Loucy (cell line): ENCODE data around the gene PEAK3.
A peak's percentile ranks its signal among the peaks of the same experiment; 100 is the strongest.

Experiments
- H2AFZ ChIP-seq: fragments of 200-600 bp; sonication (generic); 2 replicates; pipeline ENCODE4 v1.6.0; 2016; ENCODE audit warnings: antibody characterized with exemption, mild to moderate bottlenecking, low read length, moderate library complexity
- H3F3A ChIP-seq: fragments of 200-600 bp; 2 replicates; pipeline ENCODE4 v1.6.0; 2016; ENCODE audit warnings: antibody characterized with exemption, low read depth, mild to moderate bottlenecking
- H3K27me3 ChIP-seq: fragments of 200-600 bp; sonication (generic); 2 replicates; pipeline ENCODE4 v1.6.1; 2014; ENCODE audit warnings: low read length, mild to moderate bottlenecking; ENCODE audit not compliant: insufficient read depth, poor library complexity, severe bottlenecking
- H3K36me3 ChIP-seq: fragments of 200-600 bp; sonication (generic); 2 replicates; pipeline ENCODE4 v1.6.1; 2016; ENCODE audit warnings: low read length; ENCODE audit not compliant: insufficient read depth
- H3K4me1 ChIP-seq: fragments of 200-600 bp; sonication (generic); 2 replicates; pipeline ENCODE4 v1.5.1; 2014; ENCODE audit warnings: low read length, mild to moderate bottlenecking; ENCODE audit not compliant: insufficient read depth, poor library complexity, severe bottlenecking
- H3K4me2 ChIP-seq: fragments of 200-600 bp; sonication (generic); 2 replicates; pipeline ENCODE4 v1.6.0; 2014; ENCODE audit warnings: antibody characterized with exemption, low read length, low read depth, mild to moderate bottlenecking; ENCODE audit not compliant: poor library complexity, severe bottlenecking
- H3K4me3 ChIP-seq: fragments of 200-600 bp; sonication (generic); 2 replicates; pipeline ENCODE4 v1.5.1; 2014; ENCODE audit warnings: low read length, mild to moderate bottlenecking, mixed read lengths; ENCODE audit not compliant: poor library complexity, severe bottlenecking
- H3K79me2 ChIP-seq: fragments of 200-600 bp; sonication (generic); 2 replicates; pipeline ENCODE4 v1.6.1; 2014; ENCODE audit warnings: low read length; ENCODE audit not compliant: insufficient read depth
- H3K9ac ChIP-seq: fragments of 200-600 bp; sonication (generic); 2 replicates; pipeline ENCODE4 v1.6.0; 2014; ENCODE audit warnings: mild to moderate bottlenecking, low read depth, low read length, moderate library complexity; ENCODE audit not compliant: poor library complexity, severe bottlenecking
- H3K9me2 ChIP-seq: fragments of 200-600 bp; sonication (generic); replicated peaks from 2 replicates; pipeline ENCODE4 v1.6.1; 2016; ENCODE audit warnings: low read depth, low read length, mixed read lengths
- H3K9me3 ChIP-seq: fragments of 200-600 bp; sonication (generic); 2 replicates; pipeline ENCODE4 v1.6.1; 2014; ENCODE audit warnings: mild to moderate bottlenecking, antibody characterized with exemption, low read length, low read depth; ENCODE audit not compliant: insufficient read depth
- H4K20me1 ChIP-seq: fragments of 200-600 bp; sonication (generic); 2 replicates; pipeline ENCODE4 v1.6.0; 2014; ENCODE audit warnings: antibody characterized with exemption, low read length, mild to moderate bottlenecking; ENCODE audit not compliant: insufficient read depth, poor library complexity, severe bottlenecking
- CTCF ChIP-seq: fragments of 200-600 bp; sonication (generic); conservative IDR thresholded peaks from 2 replicates; pipeline ENCODE4 v1.5.1; 2014; ENCODE audit warnings: mild to moderate bottlenecking, antibody characterized with exemption, low read length
- EZH2phosphoT487 ChIP-seq: fragments of 200-600 bp; IDR thresholded peaks from 2 replicates; pipeline ENCODE4 v1.6.1; 2018; ENCODE audit warnings: antibody characterized with exemption, mild to moderate bottlenecking, moderate library complexity, borderline replicate concordance

The PEAK3 gene

GRCh38 chr19:2327773-2328400, 45.9 kb upstream of the PEAK3 start:
- Histone ChIP-seq H3K4me1 (peaks cover 46% of the 10 kb centered on the region), H3K36me3 (no peaks in the 10 kb centered on the region), H3K79me2 (peaks cover 80% of the 10 kb centered on the region)

GRCh38 chr19:2326699-2327360, 44.9 kb upstream of the PEAK3 start:
- peak overlapping the region; percentile 98 for H3K4me2 ChIP-seq
- peak overlapping the region; percentile 99 for H3K9ac ChIP-seq

More at GRCh38 chr19:2327773-2328400, 45.9 kb upstream of the PEAK3 start:
- H3K27me3 ChIP-seq: peaks cover 9% of the 10 kb centered on the region
- no peak for TF ChIP-seq CTCF
- no peak for TF ChIP-seq EZH2phosphoT487
- H3K4me2 ChIP-seq: peak overlapping the region; percentile 98
- no peaks in the 10 kb centered on the region for H3K9me2 ChIP-seq
- peaks cover 26% of the 10 kb centered on the region for H4K20me1 ChIP-seq
- H3K4me3 ChIP-seq: peak overlapping the region; percentile 98
- H3F3A ChIP-seq: peaks cover 6% of the 10 kb centered on the region
- peak overlapping the region; percentile 99 for H3K9ac ChIP-seq
- H2AFZ ChIP-seq: peak overlapping the region; percentile 82
- H3K9me3 ChIP-seq: no peaks in the 10 kb centered on the region

DNA sequence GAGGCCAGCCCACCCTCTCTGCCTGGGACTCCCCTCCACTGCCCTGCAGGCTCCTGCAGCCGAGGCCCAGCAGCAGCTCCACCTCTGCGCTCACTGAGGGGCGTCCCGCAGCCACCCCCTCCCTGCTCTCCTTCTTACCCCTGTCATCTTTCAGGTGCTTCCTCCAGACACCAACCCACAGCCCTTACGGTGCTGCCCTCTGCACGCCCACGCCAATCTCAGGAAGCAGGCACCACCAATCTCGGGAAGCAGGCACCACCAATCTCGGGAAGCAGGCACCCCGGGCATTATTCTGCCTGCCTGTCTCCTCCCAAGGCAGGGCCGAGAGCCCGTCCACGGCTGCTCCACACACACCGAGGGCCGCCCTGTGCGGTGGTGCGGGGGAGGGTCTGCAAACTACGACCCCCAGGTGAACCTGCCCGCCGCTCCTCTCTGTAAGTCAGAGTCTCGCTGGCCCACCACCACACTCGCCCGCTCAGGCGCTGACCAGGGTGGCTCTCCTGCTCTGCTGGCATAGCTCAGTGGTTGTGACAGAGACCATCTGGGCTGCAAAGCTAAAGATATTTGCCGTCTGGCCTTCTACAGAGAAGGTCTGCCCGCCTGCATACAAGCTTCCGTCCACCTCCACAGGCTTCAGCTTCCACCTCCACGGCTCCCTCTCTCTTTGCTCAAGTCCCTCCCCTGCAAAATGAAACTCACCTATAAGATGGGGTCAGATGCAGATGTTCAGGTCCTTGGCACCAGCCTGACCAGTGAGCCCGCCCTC, 43.5 kb upstream of the PEAK3 start:
- no peaks in the 10 kb centered on the region for H3K9me3 ChIP-seq
- TF ChIP-seq EZH2phosphoT487 (no peak), CTCF (no peak)
- peak overlapping the region; percentile 98 for H3K4me2 ChIP-seq
- H3K9me2 ChIP-seq: no peaks in the 10 kb centered on the region
- peaks cover 28% of the 10 kb centered on the region for H3K4me1 ChIP-seq
- H4K20me1 ChIP-seq: peaks cover 26% of the 10 kb centered on the region
- H3K4me3 ChIP-seq: peak overlapping the region; percentile 45
- H3K27me3 ChIP-seq: peaks cover 9% of the 10 kb centered on the region
- no peak overlapping the region for H2AFZ ChIP-seq
- H3K79me2 ChIP-seq: peaks cover 64% of the 10 kb centered on the region
- H3K9ac ChIP-seq: peak overlapping the region; percentile 26
- H3F3A ChIP-seq: no peaks in the 10 kb centered on the region
- H3K36me3 ChIP-seq: no peaks in the 10 kb centered on the region

More at GRCh38 chr19:2326699-2327360, 44.9 kb upstream of the PEAK3 start:
- TF ChIP-seq EZH2phosphoT487: no peak
- no peak for TF ChIP-seq CTCF
- Histone ChIP-seq H2AFZ (no peak overlapping the region), H3K4me1 (peaks cover 42% of the 10 kb centered on the region), H4K20me1 (peaks cover 26% of the 10 kb centered on the region), H3F3A (peaks cover 3% of the 10 kb centered on the region; the same call in 1 of the 2 replicates), H3K36me3 (no peaks in the 10 kb centered on the region), H3K9me2 (no peaks in the 10 kb centered on the region), H3K27me3 (peaks cover 9% of the 10 kb centered on the region), H3K9me3 (no peaks in the 10 kb centered on the region), H3K4me3 (peak overlapping the region; percentile 98), H3K79me2 (peaks cover 78% of the 10 kb centered on the region)
